GM21529 (cell line): Measurements from ENCODE around the gene TMPO.
"Not testable (repeated sequence)": the region's sequence is repeated elsewhere in the genome, so short reads cannot be mapped to it uniquely, and the experiment has no call there.

ENCODE experiments used
- ATAC-seq: cut with Tn5 transposase; IDR thresholded peaks from one replicate; pipeline ENCODE4 v1.9.1; 2021; ENCODE audit not compliant: unreplicated experiment

Gene TMPO

GRCh38 chr12:98578392-98578791, 63.0 kb downstream of the TMPO start:
- no peak for ATAC-seq

- ATAC-seq: no peak
Measured at GRCh38 chr12:98578821-98579220, 63.4 kb downstream of the TMPO start.

- ATAC-seq: no peak
Measured at GRCh38 chr12:98579347-98579746, 64.0 kb downstream of the TMPO start.

- ATAC-seq: no peak
Measured at GRCh38 chr12:98579835-98580234, 64.4 kb downstream of the TMPO start.

GRCh38 chr12:98580695-98581094, 65.3 kb downstream of the TMPO start:
- no peak for ATAC-seq

- no peak for ATAC-seq
Measured at GRCh38 chr12:98581101-98581500, 65.7 kb downstream of the TMPO start.

GRCh38 chr12:98582093-98582492, 66.7 kb downstream of the TMPO start:
- no peak for ATAC-seq

- no peak for ATAC-seq
Measured at GRCh38 chr12:98587084-98587483, 71.7 kb downstream of the TMPO start.

- no peak for ATAC-seq
Measured at GRCh38 chr12:98591209-98591608, 75.8 kb downstream of the TMPO start.

- no peak for ATAC-seq
Measured at GRCh38 chr12:98592825-98593322, 77.5 kb downstream of the TMPO start.

GRCh38 chr12:98593351-98594049, 78.1 kb downstream of the TMPO start, which contains the start of gene SLC25A3:
TSS of gene SLC25A3 (plus strand) at chr12:98593686. CDS start at chr12:98593979, 293 bp downstream.
- ATAC-seq: peak; percentile 99

- ATAC-seq: no peak
Measured at GRCh38 chr12:98594050-98594835, 78.9 kb downstream of the TMPO start.

GRCh38 chr12:98595243-98595988, 80.0 kb downstream of the TMPO start:
- ATAC-seq: no peak

- ATAC-seq: not testable (repeated sequence)
Measured at GRCh38 chr12:98597313-98597712, 81.9 kb downstream of the TMPO start.
